Smooth muscle cell (in vitro differentiated cells): ENCODE measurements around the gene KDM5B. TPM values are rescaled to one million over a fixed set of nuclear protein-coding genes. Genes with fewer than 3 reads are reported as not detected.
A peak's percentile ranks its signal among the peaks of the same experiment; 100 is the strongest.

Source experiments
- DNase-seq: peaks from one replicate; lab custom pipeline; 2025; ENCODE audit not compliant: unreplicated experiment; lab: John Stamatoyannopoulos, UW
- H2AFZ ChIP-seq: fragments of 200-600 bp; sonication (generic); 2 replicates; pipeline ENCODE4 v1.6.0; 2016; ENCODE audit warnings: antibody characterized with exemption, low read depth, mild to moderate bottlenecking
- H3F3A ChIP-seq: fragments of 200-600 bp; sonication (generic); 2 replicates; pipeline ENCODE4 v1.6.0; 2017; ENCODE audit warnings: antibody characterized with exemption, low read depth
- H3K27ac ChIP-seq: fragments of 200-600 bp; sonication (generic); 2 replicates; pipeline ENCODE4 v1.5.1; 2016; ENCODE audit warnings: low read depth, mild to moderate bottlenecking
- H3K27me3 ChIP-seq: fragments of 200-600 bp; sonication (generic); 2 replicates; pipeline ENCODE4 v1.6.1; 2016; ENCODE audit warnings: low read depth, mild to moderate bottlenecking
- H3K36me3 ChIP-seq: fragments of 200-600 bp; sonication (generic); 2 replicates; pipeline ENCODE4 v1.5.1; 2016; ENCODE audit warnings: low read depth
- H3K4me1 ChIP-seq: fragments of 200-600 bp; sonication (generic); 2 replicates; pipeline ENCODE4 v1.5.1; 2016; ENCODE audit warnings: low read depth
- H3K4me2 ChIP-seq: fragments of 200-600 bp; sonication (generic); 2 replicates; pipeline ENCODE4 v1.6.0; 2016; ENCODE audit warnings: mild to moderate bottlenecking
- H3K4me3 ChIP-seq: fragments of 200-600 bp; sonication (generic); 2 replicates; pipeline ENCODE4 v1.5.1; 2016; ENCODE audit warnings: mild to moderate bottlenecking
- H3K79me2 ChIP-seq: fragments of 200-600 bp; sonication (generic); 2 replicates; pipeline ENCODE4 v1.6.0; 2016; ENCODE audit warnings: low read depth, mild to moderate bottlenecking
- H3K9ac ChIP-seq: fragments of 200-600 bp; sonication (generic); 2 replicates; pipeline ENCODE4 v1.6.0; 2016; ENCODE audit warnings: low read depth
- H3K9me3 ChIP-seq: fragments of 200-600 bp; sonication (generic); replicated peaks from 2 replicates; pipeline ENCODE4 v1.5.1; 2016; ENCODE audit warnings: low read depth
- H4K20me1 ChIP-seq: fragments of 200-600 bp; sonication (generic); 2 replicates; pipeline ENCODE4 v1.6.0; 2016; ENCODE audit warnings: low read depth
- WGBS: methylation state at CpG from one replicate; pipeline ENCODE4 v1.1.7; 2016; ENCODE audit warnings: low lambda C conversion rate; 5-methylcytosine and 5-hydroxymethylcytosine counted together
- polyA plus RNA-seq: library from polyadenylated mRNA; unstranded; fragments of >200 nt; fragmentation: Nextera tagmentation; extraction: Ambion mirVana; gene quantifications from 2 replicates; pipeline ENCODE4 v1.2.1, GENCODE V29; 2016
- total RNA-seq: library from RNA; depleted of rRNA; stranded (reverse); fragments of >200 nt; gene quantifications from 2 replicates; pipeline ENCODE4 v1.2.3, GENCODE V29; 2014
- TF ChIP-seq, protein P1 (sequence below): fragments of 200-600 bp; sonication (generic); IDR thresholded peaks from 2 replicates; pipeline ENCODE4 v1.5.1; 2017; ENCODE audit warnings: borderline replicate concordance, mild to moderate bottlenecking, antibody characterized with exemption; ENCODE audit not compliant: insufficient read depth, poor library complexity, severe bottlenecking

KDM5B gene
- total RNA-seq (158 and 178 TPM in 2 replicates), polyA plus RNA-seq (94.1 and 128 TPM in 2 replicates)

DNA sequence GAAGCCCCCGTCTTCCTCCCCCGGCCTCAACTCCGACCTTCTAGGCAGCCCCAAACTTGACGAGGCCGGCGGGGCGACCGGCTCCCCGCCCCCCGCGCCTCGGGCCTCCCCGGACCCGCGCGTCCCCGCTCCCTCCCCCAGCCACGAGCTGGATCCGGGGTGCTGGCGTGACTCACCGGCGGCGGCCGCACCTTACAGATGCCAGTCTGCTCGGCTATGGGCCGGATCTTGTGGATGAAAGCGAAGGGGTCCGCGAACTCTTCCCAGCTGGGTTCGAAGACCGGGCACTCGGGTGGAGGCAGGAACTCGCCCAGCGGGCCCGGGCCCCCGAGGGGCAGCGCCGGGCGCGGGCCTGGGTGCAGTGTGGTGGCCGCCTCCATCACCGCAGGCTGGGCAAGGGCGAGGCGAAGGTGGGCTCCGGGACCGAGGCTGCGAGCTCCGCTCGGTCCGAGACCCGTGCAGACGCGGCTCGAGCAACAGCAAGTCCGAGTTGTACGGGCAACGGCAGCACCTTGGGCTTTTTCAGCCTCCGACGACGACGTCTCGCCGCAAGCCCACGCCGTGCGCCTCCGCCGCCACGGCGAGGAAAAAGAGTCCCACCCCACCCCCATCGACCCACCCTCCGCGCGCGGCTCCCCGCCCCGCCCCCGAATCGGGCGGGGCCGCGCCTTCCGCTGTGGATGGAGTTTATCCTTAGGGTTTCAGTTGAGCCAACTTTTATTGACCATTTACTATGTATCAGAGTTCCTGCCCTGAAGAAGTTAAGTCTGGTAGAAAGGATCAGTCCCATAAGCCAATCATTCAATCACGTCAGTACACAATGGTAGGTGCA is at the start of gene KDM5B:
KDM5B (minus strand) TSS at position 496 of the 832 bp plus-strand sequence; CDS start at position 380, 116 bp downstream.
- Histone ChIP-seq H3K4me3 (peak within 1 kb of the TSS; percentile 98), H3F3A (peaks cover 18% of the 10 kb centered on the region), H3K36me3 (no peaks in the 10 kb centered on the region), H3K27me3 (no peaks in the 10 kb centered on the region), H3K79me2 (peaks cover 53% of the 10 kb centered on the region), H3K9me3 (no peaks in the 10 kb centered on the region), H4K20me1 (peaks cover 42% of the 10 kb centered on the region), H3K9ac (peak within 1 kb of the TSS; percentile 98), H2AFZ (peak within 1 kb of the TSS; percentile 86), H3K4me1 (peaks cover 57% of the 10 kb centered on the region), H3K4me2 (peak within 1 kb of the TSS; percentile 99), H3K27ac (peak within 1 kb of the TSS; percentile 94)
- peak; percentile 46 for DNase-seq
- TF ChIP-seq, protein P1, sequence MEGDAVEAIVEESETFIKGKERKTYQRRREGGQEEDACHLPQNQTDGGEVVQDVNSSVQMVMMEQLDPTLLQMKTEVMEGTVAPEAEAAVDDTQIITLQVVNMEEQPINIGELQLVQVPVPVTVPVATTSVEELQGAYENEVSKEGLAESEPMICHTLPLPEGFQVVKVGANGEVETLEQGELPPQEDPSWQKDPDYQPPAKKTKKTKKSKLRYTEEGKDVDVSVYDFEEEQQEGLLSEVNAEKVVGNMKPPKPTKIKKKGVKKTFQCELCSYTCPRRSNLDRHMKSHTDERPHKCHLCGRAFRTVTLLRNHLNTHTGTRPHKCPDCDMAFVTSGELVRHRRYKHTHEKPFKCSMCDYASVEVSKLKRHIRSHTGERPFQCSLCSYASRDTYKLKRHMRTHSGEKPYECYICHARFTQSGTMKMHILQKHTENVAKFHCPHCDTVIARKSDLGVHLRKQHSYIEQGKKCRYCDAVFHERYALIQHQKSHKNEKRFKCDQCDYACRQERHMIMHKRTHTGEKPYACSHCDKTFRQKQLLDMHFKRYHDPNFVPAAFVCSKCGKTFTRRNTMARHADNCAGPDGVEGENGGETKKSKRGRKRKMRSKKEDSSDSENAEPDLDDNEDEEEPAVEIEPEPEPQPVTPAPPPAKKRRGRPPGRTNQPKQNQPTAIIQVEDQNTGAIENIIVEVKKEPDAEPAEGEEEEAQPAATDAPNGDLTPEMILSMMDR, result no peak
- WGBS, result under 1% methylated on average over 54 of the region's 84 CpGs

DNA sequence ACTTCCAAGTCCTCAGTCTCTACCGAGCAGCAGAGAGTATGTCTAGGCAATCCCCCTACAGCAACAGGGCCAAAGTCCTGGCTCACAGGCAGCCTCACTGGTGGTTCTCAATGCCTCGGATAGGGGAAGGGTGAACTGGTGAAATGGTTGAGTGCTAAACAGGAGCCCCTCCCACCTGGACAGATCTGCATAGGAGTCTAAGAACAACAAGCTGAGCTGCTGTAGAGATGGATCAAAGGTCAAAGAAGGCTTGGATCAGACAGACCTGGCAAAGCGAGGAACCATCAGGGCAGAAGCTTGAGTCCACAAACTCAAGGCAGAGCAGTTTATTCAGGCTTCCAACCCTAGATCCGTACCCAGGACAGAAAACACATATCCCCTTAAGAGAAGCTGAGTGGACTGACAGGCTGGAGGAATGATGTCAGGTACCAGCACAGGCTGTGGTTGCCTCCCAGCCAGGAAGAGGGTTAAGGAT is 49.0 kb upstream of the KDM5B start:
- no peaks in the 10 kb centered on the region for H4K20me1 ChIP-seq
- WGBS, result 67% methylated on average over 4 of the region's 4 CpGs
- no peak overlapping the region for H3K4me2 ChIP-seq
- no peaks in the 10 kb centered on the region for H3F3A ChIP-seq
- H2AFZ ChIP-seq, result no peak overlapping the region
- H3K27me3 ChIP-seq, result no peaks in the 10 kb centered on the region
- no peak for DNase-seq
- H3K9me3 ChIP-seq, result no peaks in the 10 kb centered on the region
- no peak overlapping the region for H3K27ac ChIP-seq
- no peaks in the 10 kb centered on the region for H3K36me3 ChIP-seq
- TF ChIP-seq, protein P1, result no peak
- no peak overlapping the region for H3K9ac ChIP-seq
- H3K4me3 ChIP-seq, result no peak overlapping the region
- no peaks in the 10 kb centered on the region for H3K79me2 ChIP-seq
- peaks cover 3% of the 10 kb centered on the region for H3K4me1 ChIP-seq

GRCh38 chr1:202856014-202856413 is 47.8 kb upstream of the KDM5B start:
- no peaks in the 10 kb centered on the region for H3K9me3 ChIP-seq
- no peaks in the 10 kb centered on the region for H4K20me1 ChIP-seq
- no peak overlapping the region for H3K4me2 ChIP-seq
- no peaks in the 10 kb centered on the region for H3K27me3 ChIP-seq
- no peaks in the 10 kb centered on the region for H3K79me2 ChIP-seq
- no peak for DNase-seq
- WGBS, result 92% methylated on average over 2 of the region's 2 CpGs
- H3K4me3 ChIP-seq, result no peak overlapping the region
- no peaks in the 10 kb centered on the region for H3F3A ChIP-seq
- no peaks in the 10 kb centered on the region for H3K36me3 ChIP-seq
- TF ChIP-seq, protein P1, result no peak
- no peak overlapping the region for H3K9ac ChIP-seq
- H3K27ac ChIP-seq, result no peak overlapping the region
- H2AFZ ChIP-seq, result no peak overlapping the region
- no peaks in the 10 kb centered on the region for H3K4me1 ChIP-seq
